ENCODE data around the gene SMAGP. TPM values are rescaled to one million over a fixed set of nuclear protein-coding genes. Genes with fewer than 3 reads are reported as not detected.

SMAGP gene
- total and polyA plus RNA-seq, 4 donors, result 2.4 to 6.4 (median 4.2) TPM

GRCh38 chr12:51232642-51233041, 37.6 kb downstream of the SMAGP start:
- peaks cover 0 to under 1% (median 0%) of the 10 kb centered on the region in 4 donors for H3K4me1 ChIP-seq (ENCODE audit: control insufficient read depth in 4 of 4, insufficient read depth in 4 of 4, low read length in 3 of 4)
- no peaks in the 10 kb centered on the region for H3K27me3 ChIP-seq (ENCODE audit: control insufficient read depth in 4 of 4, insufficient read depth in 4 of 4, low read length in 3 of 4)
- H3K9me3 ChIP-seq (ENCODE audit: control insufficient read depth in 4 of 4, low read length in 3 of 4), result no peaks in the 10 kb centered on the region
- H3K4me3 ChIP-seq (ENCODE audit: low read depth in 1 of 3, low read length in 3 of 3), result no peak overlapping the region
- no peak for DNase-seq (ENCODE audit: low spot score)
- H3K27ac ChIP-seq (ENCODE audit: low read depth in 1 of 2, low read length in 2 of 2), result no peak overlapping the region
- no peak for TF ChIP-seq RAD21 (IDR thresholded peaks at IDR 0.05)
- TF ChIP-seq SP1 (IDR thresholded peaks at IDR 0.05), result no peak
- TF ChIP-seq CTCF (IDR thresholded peaks at IDR 0.05; ENCODE audit: low read depth, low read length, missing input control), result no peak
- no peak for TF ChIP-seq NR2F2 (IDR thresholded peaks at IDR 0.05)
- no peak for TF ChIP-seq ZBTB33 (IDR thresholded peaks at IDR 0.05)
- TF ChIP-seq TAF1 (conservative IDR thresholded peaks at IDR 0.05), result no peak
- no peak for TF ChIP-seq GABPA (IDR thresholded peaks at IDR 0.05 in 1 of 2, conservative IDR thresholded peaks at IDR 0.05 in 1 of 2)
- no peaks in the 10 kb centered on the region for H3K36me3 ChIP-seq (ENCODE audit: control insufficient read depth in 4 of 4, insufficient read depth in 3 of 4, low read depth in 1 of 4, low read length in 3 of 4)
- H3K9ac ChIP-seq (ENCODE audit: low read depth in 1 of 2, low read length in 2 of 2), result no peak overlapping the region

- H3K9ac ChIP-seq (ENCODE audit: low read depth in 1 of 2, low read length in 2 of 2), result no peak overlapping the region
- H3K27me3 ChIP-seq (ENCODE audit: control insufficient read depth in 4 of 4, insufficient read depth in 4 of 4, low read length in 3 of 4), result no peaks in the 10 kb centered on the region
- no peak for TF ChIP-seq ATF3 (IDR thresholded peaks at IDR 0.05)
- TF ChIP-seq TAF1 (conservative IDR thresholded peaks at IDR 0.05), result no peak
- TF ChIP-seq FOXA2 (IDR thresholded peaks at IDR 0.05), result no peak
- TF ChIP-seq MAX (IDR thresholded peaks at IDR 0.05), result no peak
- no peak for TF ChIP-seq YY1 (IDR thresholded peaks at IDR 0.05)
- TF ChIP-seq NR2F2 (IDR thresholded peaks at IDR 0.05), result no peak
- no peak for TF ChIP-seq FOXA1 (IDR thresholded peaks at IDR 0.05)
- TF ChIP-seq JUND (IDR thresholded peaks at IDR 0.05), result no peak
- TF ChIP-seq RAD21 (IDR thresholded peaks at IDR 0.05), result no peak
- TF ChIP-seq CTCF (IDR thresholded peaks at IDR 0.05; ENCODE audit: low read depth, low read length, missing input control), result no peak
- no peak for TF ChIP-seq ZBTB33 (IDR thresholded peaks at IDR 0.05)
- no peak for TF ChIP-seq REST (IDR thresholded peaks at IDR 0.05)
- no peak for TF ChIP-seq HNF4A (conservative IDR thresholded peaks at IDR 0.05)
- no peak for TF ChIP-seq EGR1 (IDR thresholded peaks at IDR 0.05; ENCODE audit: low read depth in 2 of 2)
- TF ChIP-seq SP1 (IDR thresholded peaks at IDR 0.05), result no peak
- no peak for TF ChIP-seq GABPA (IDR thresholded peaks at IDR 0.05 in 1 of 2, conservative IDR thresholded peaks at IDR 0.05 in 1 of 2)
- no peak for TF ChIP-seq HNF4G (IDR thresholded peaks at IDR 0.05)
- no peak for TF ChIP-seq RXRA (IDR thresholded peaks at IDR 0.05)
- H3K27ac ChIP-seq (ENCODE audit: low read depth in 1 of 2, low read length in 2 of 2), result no peak overlapping the region
- no peak overlapping the region for H3K4me3 ChIP-seq (ENCODE audit: low read depth in 1 of 3, low read length in 3 of 3)
- WGBS, result 88% methylated on average over 7 of the region's 7 CpGs
- no peaks in the 10 kb centered on the region for H3K36me3 ChIP-seq (ENCODE audit: control insufficient read depth in 4 of 4, insufficient read depth in 3 of 4, low read depth in 1 of 4, low read length in 3 of 4)
- H3K9me3 ChIP-seq (ENCODE audit: control insufficient read depth in 4 of 4, low read length in 3 of 4), result no peaks in the 10 kb centered on the region
- no peak for DNase-seq (ENCODE audit: low spot score)
- no peaks in the 10 kb centered on the region for H3K4me1 ChIP-seq (ENCODE audit: control insufficient read depth in 4 of 4, insufficient read depth in 4 of 4, low read length in 3 of 4)
Observed at GRCh38 chr12:51229116-51229809, 41.0 kb downstream of the SMAGP start.

All from liver (tissue), 9 donors.